ENCODE measurements around the gene GRHL3. TPM values are rescaled to one million over a fixed set of nuclear protein-coding genes. Genes with fewer than 3 reads are reported as not detected.

Gene GRHL3
- total RNA-seq, 1 donor from 2014 or later, result not detected

GRCh38 chr1:24311741-24312140, 7.4 kb upstream of the GRHL3 start:
- no peak for DNase-seq
- intact Hi-C loops (cut with micrococcal nuclease), result no loop called here
- Histone ChIP-seq H3K9me3 (replicated peaks) (no peaks in the 10 kb centered on the region), H3K4me1 (no peaks in the 10 kb centered on the region), H3K27ac (replicated peaks) (no peak overlapping the region), H3K27me3 (ENCODE audit: low read depth) (peaks cover 38% of the 10 kb centered on the region), H3K4me3 (no peak overlapping the region), H3K36me3 (no peaks in the 10 kb centered on the region)
- TF ChIP-seq CTCF (IDR thresholded peaks at IDR 0.05; ENCODE audit: borderline replicate concordance), result no peak

- no peaks in the 10 kb centered on the region for H3K36me3 ChIP-seq
- no peak for TF ChIP-seq CTCF (IDR thresholded peaks at IDR 0.05; ENCODE audit: borderline replicate concordance)
These were observed 3.8 kb upstream of the GRHL3 start for GRCh38 chr1:24315391-24315790.

GRCh38 chr1:24316645-24317044, 2.5 kb upstream of the GRHL3 start:
- intact Hi-C loops (cut with micrococcal nuclease), result no loop called here
- Histone ChIP-seq H3K4me3 (no peak overlapping the region), H3K4me1 (peaks cover 6% of the 10 kb centered on the region), H3K27me3 (ENCODE audit: low read depth) (peaks cover 69% of the 10 kb centered on the region), H3K27ac (replicated peaks) (no peak overlapping the region), H3K36me3 (no peaks in the 10 kb centered on the region), H3K9me3 (replicated peaks) (no peaks in the 10 kb centered on the region)
- no peak for DNase-seq
- no peak for TF ChIP-seq CTCF (IDR thresholded peaks at IDR 0.05; ENCODE audit: borderline replicate concordance)

More at GRCh38 chr1:24315391-24315790, 3.8 kb upstream of the GRHL3 start:
- DNase-seq, result no peak
- intact Hi-C loops (cut with micrococcal nuclease), result no loop called here
- Histone ChIP-seq H3K27me3 (ENCODE audit: low read depth) (peaks cover 56% of the 10 kb centered on the region), H3K27ac (replicated peaks) (no peak overlapping the region), H3K4me3 (no peak overlapping the region), H3K9me3 (replicated peaks) (no peaks in the 10 kb centered on the region), H3K4me1 (no peaks in the 10 kb centered on the region)

GRCh38 chr1:24317081-24317480, 2.1 kb upstream of the GRHL3 start:
- H3K9me3 ChIP-seq (replicated peaks), result no peaks in the 10 kb centered on the region
- H3K4me1 ChIP-seq, result peaks cover 10% of the 10 kb centered on the region
- intact Hi-C loops (cut with micrococcal nuclease), result no loop called here
- no peak for DNase-seq
- peaks cover 73% of the 10 kb centered on the region for H3K27me3 ChIP-seq (ENCODE audit: low read depth)
- no peak for TF ChIP-seq CTCF (IDR thresholded peaks at IDR 0.05; ENCODE audit: borderline replicate concordance)
- no peak overlapping the region for H3K4me3 ChIP-seq
- H3K27ac ChIP-seq (replicated peaks), result no peak overlapping the region
- H3K36me3 ChIP-seq, result no peaks in the 10 kb centered on the region

GRCh38 chr1:24317956-24318614, 1.1 kb upstream of the GRHL3 start:
- Histone ChIP-seq H3K27ac (replicated peaks) (no peak overlapping the region), H3K9me3 (replicated peaks) (no peaks in the 10 kb centered on the region), H3K4me3 (no peak overlapping the region), H3K27me3 (ENCODE audit: low read depth) (peaks cover 81% of the 10 kb centered on the region), H3K36me3 (no peaks in the 10 kb centered on the region), H3K4me1 (peaks cover 15% of the 10 kb centered on the region)
- TF ChIP-seq CTCF (IDR thresholded peaks at IDR 0.05; ENCODE audit: borderline replicate concordance), result no peak
- intact Hi-C loops (cut with micrococcal nuclease), result no loop called here
- no peak for DNase-seq

All from left ventricle myocardium inferior (tissue), 1 donor.